ENCODE data around the gene RNF213. TPM values are rescaled to one million over a fixed set of nuclear protein-coding genes. Genes with fewer than 3 reads are reported as not detected.
"Not testable (repeated sequence)": the region's sequence is repeated elsewhere in the genome, so short reads cannot be mapped to it uniquely, and the experiment has no call there.

Gene RNF213
- total RNA-seq, 2 donors from 2014 or later, result 546 to 651 TPM

DNA sequence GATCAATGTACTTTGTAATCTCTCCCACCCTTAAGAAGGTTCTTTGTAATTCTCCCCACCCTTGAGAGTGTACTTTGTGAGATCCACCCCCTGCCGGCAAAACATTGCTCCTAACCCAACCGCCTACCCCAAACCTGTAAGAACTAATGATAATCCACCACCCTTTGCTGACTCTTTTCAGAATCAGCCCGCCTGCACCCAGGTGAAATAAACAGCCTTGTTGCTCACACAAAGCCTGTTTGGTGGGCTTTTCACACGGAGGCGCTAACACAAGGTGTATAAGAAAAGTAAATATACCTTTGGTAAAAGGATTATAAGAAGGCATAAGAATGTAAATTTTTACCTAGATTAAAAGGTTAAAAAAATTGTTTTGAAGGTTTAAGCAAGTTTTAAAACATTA lies 147.3 kb downstream of the RNF213 start:
- not testable (repeated sequence) for H3K4me3 Mint-ChIP-seq; H3K4me1 Mint-ChIP-seq (ENCODE audit: low read depth); ATAC-seq (replicated peaks in 1 of 2); H3K27ac Mint-ChIP-seq; DNase-seq; H3K27me3 Mint-ChIP-seq (ENCODE audit: low read depth); H3K9me3 Mint-ChIP-seq; H3K36me3 Mint-ChIP-seq (ENCODE audit: insufficient read depth in 2 of 2)

DNA sequence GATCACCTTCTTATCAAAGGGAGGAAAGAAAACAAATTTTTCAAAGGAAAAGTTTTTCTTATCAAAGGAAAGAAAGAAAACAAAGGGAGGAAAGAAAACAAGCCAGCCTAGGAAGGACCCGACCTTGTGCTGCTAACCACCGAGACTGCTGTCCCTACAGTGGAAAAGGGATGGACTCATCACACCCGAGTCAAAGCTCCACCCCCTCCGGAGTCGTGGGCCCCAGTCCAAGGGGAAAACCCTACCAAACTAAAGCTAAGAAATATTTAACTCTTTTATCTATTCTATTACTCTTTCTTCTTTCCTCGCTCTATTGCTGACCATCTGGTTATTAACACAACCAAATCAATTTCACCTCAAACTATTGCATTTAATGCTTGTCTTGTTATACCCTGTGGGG lies 148.2 kb downstream of the RNF213 start:
- no peaks in the 10 kb centered on the region for H3K9me3 Mint-ChIP-seq
- H3K4me1 Mint-ChIP-seq (ENCODE audit: low read depth), result peaks cover 7% of the 10 kb centered on the region
- H3K36me3 Mint-ChIP-seq (ENCODE audit: insufficient read depth in 2 of 2), result no peaks in the 10 kb centered on the region
- H3K4me3 Mint-ChIP-seq, result no peak overlapping the region
- H3K27ac Mint-ChIP-seq, result no peak overlapping the region
- no peak for ATAC-seq (replicated peaks in 1 of 2)
- peaks cover 18% of the 10 kb centered on the region for H3K27me3 Mint-ChIP-seq (ENCODE audit: low read depth)
- no peak for DNase-seq

DNA sequence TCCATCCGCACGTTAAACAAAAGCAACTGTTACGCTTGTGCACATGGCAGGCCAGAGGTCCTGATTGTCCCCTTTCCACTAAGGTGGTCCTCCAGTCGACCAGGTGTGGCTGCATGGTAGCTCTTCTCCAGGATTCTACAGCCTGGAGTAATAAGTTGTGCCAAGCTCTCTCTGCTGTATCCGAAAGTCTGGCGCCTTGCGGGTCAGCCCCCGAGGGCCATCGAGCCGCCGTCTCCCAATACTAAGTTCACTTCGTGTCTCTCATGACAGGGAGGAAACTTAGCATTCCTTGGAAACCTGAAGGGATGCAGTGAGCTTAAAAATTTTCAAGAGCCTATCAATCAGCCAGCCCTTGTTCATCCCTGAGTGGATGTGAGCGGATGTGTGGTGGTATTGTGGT lies 149.0 kb downstream of the RNF213 start:
- Mint-ChIP-seq H3K4me1 (ENCODE audit: low read depth) (peaks cover 11% of the 10 kb centered on the region), H3K4me3 (no peak overlapping the region), H3K36me3 (ENCODE audit: insufficient read depth in 2 of 2) (no peaks in the 10 kb centered on the region), H3K27me3 (ENCODE audit: low read depth) (peaks cover 25% of the 10 kb centered on the region), H3K27ac (no peak overlapping the region), H3K9me3 (no peaks in the 10 kb centered on the region)
- DNase-seq, result no peak
- ATAC-seq (replicated peaks in 1 of 2), result no peak

DNA sequence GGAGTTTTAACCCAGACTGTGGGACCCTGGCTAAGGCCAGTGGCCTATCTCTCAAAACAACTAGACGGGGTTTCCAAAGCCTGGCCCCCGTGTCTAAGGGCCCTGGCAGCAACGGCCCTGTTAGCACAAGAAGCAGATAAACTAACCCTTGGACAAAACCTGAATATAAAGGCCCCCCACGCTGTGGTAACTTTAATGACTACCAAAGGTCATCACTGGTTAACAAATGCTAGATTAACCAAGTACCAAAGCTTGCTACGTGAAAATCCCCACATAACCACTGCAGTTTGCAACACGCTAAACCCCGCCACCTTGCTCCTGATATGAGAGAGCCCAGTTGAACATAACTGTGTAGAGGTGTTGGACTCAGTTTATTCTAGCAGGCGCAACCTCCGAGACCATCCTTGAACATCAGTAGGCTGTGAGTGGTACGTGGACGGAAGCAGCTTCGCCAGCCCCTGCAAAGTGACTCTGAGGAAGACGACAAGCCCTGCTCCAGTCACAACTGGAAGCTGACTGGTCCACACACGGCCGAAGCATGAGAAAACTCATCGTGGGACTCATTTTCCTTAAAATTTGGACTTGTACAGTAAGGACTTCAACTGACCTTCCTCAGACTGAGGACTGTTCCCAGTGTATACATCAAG lies 149.9 kb downstream of the RNF213 start:
- H3K27ac Mint-ChIP-seq; H3K9me3 Mint-ChIP-seq; H3K36me3 Mint-ChIP-seq (ENCODE audit: insufficient read depth in 2 of 2); DNase-seq; H3K4me3 Mint-ChIP-seq; ATAC-seq (replicated peaks in 1 of 2): not testable (repeated sequence)
- Mint-ChIP-seq H3K4me1 (ENCODE audit: low read depth) (peaks cover 15% of the 10 kb centered on the region), H3K27me3 (ENCODE audit: low read depth) (peaks cover 25% of the 10 kb centered on the region)

DNA sequence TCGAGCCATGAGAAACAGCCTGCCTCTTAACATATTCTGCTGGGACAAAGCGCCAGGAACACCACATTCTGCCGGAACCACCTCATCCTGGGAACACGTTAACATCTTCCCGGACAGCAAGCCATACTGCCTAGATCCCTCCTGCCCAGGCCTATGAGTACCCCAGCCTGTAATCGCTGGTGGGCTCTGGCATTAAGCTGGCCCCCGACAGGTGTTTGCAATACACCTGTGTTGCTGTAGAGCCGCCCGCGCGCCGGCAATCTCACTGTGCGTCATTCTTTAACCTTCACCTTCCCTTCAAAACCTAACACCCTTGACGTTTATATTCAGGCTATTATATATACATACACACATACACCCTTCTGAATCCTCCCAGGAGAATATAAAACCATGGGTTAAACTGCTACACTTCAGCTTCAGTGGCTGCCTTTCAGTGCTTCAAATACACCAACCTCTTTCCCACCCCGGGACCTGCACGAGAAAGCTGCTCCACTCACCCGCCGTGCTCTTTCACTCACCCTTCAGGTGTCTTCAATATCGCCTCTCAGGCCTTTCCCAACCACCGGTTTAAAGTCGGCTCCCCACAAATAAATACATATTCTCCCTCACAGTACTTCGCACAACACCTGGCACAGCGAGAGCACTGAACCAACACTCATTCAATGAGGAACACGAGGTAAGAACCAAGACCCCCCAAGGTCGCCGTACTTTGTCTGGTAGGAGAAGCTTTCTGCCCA lies 153.3 kb downstream of the RNF213 start:
- Mint-ChIP-seq H3K4me3 (peak overlapping the region; percentile 89), H3K27me3 (ENCODE audit: low read depth) (peaks cover 25% of the 10 kb centered on the region), H3K9me3 (no peaks in the 10 kb centered on the region), H3K36me3 (ENCODE audit: insufficient read depth in 2 of 2) (no peaks in the 10 kb centered on the region), H3K27ac (no peak overlapping the region), H3K4me1 (ENCODE audit: low read depth) (peaks cover 37% of the 10 kb centered on the region)
- no peak for DNase-seq
- no peak for ATAC-seq (replicated peaks in 1 of 2)

DNA sequence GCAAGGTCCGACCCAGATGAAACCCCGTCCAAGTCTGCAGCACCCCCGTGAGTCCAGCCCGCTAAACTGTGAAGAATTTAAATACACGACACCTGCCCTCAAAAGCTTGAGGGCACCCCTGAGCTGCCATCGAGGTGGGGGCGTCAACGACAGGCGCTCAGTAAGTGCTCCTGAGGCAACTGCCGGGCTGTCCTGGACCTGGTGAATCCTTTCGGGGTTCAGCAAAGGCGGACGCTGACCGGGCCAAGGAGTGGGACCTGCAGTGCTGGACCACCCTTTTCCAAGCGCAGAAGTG lies 153.8 kb downstream of the RNF213 start:
- no peaks in the 10 kb centered on the region for H3K9me3 Mint-ChIP-seq
- no peak overlapping the region for H3K27ac Mint-ChIP-seq
- peaks cover 25% of the 10 kb centered on the region for H3K27me3 Mint-ChIP-seq (ENCODE audit: low read depth)
- H3K4me1 Mint-ChIP-seq (ENCODE audit: low read depth), result peaks cover 34% of the 10 kb centered on the region
- no peaks in the 10 kb centered on the region for H3K36me3 Mint-ChIP-seq (ENCODE audit: insufficient read depth in 2 of 2)
- DNase-seq (no peak), ATAC-seq (replicated peaks in 1 of 2) (peak; percentile 1 to 6)
- H3K4me3 Mint-ChIP-seq, result peak overlapping the region; percentile 89

DNA sequence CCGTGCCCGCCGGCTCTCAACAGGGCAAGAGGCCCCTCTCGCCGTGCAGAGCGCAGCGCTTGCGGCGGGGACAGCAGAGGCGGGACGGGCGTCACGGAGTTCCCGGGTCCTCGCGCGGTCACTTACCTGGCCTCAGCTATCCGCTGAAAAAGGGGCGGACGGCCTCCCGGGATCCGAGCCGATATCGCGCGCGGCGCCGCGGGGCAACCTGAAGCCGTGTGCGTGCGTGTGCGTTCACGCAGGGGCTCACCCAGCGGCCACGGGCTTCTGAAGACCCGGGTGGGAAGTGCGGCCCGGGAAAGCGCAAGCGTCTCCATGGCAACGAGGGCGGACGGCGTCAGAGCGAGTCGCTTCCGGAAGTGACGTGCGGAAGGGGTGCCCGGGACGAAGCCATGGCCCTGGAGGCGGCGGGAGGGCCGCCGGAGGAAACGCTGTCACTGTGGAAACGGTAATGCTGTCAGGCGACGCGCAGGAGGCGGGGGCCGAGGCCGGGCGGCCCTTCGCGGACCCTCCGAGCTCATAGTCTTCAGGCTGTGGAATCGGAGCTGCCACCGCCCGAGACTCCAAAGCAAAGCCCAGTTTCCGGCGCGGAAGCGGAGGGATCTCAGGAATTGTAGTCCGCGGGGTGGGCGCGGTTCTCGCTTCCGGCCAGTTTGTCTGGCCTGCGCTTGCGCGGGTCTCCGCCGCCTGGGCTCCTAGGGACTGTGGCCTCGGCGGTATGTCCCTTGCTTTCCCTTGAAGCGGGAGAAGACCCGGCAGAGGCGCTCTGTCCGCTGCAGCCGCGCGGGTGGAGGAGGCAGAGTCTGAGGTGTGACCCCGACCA lies 154.4 kb downstream of the RNF213 start, which contains the start of gene ENDOV:
ENDOV (plus strand) TSS at position 365 of the 823 bp plus-strand sequence; CDS start at position 393, 28 bp downstream.
- ATAC-seq (replicated peaks in 1 of 2) (peak; percentile 95 to 96), DNase-seq (peak; percentile 92 to 93)
- Mint-ChIP-seq H3K27ac (peak within 1 kb of the TSS; percentile 35), H3K27me3 (ENCODE audit: low read depth) (peaks cover 25% of the 10 kb centered on the region), H3K4me1 (ENCODE audit: low read depth) (peaks cover 40% of the 10 kb centered on the region), H3K9me3 (no peaks in the 10 kb centered on the region), H3K36me3 (ENCODE audit: insufficient read depth in 2 of 2) (no peaks in the 10 kb centered on the region), H3K4me3 (peak within 1 kb of the TSS; percentile 89)

DNA sequence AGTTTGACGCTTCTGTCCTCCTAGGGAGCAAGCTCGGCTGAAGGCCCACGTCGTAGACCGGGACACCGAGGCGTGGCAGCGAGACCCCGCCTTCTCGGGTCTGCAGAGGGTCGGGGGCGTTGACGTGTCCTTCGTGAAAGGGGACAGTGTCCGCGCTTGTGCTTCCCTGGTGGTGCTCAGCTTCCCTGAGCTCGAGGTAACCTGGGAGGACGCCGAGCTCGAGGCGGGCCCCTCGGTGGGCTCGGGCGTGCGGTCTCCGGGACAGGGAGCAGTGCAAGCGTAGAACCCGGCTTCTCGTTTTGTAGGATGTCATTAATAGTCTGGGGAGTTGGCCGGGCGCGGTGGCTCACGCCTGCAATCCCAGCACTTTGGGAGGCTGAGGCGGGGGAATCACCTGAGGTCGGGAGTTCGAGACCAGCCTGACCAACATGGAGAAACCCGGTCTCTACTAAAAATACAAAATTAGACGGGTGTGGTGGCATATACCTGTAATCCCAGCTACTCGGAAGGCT lies 155.0 kb downstream of the RNF213 start:
- H3K36me3 Mint-ChIP-seq (ENCODE audit: insufficient read depth in 2 of 2), result no peaks in the 10 kb centered on the region
- H3K4me1 Mint-ChIP-seq (ENCODE audit: low read depth), result peaks cover 43% of the 10 kb centered on the region
- no peak overlapping the region for H3K27ac Mint-ChIP-seq
- DNase-seq (no peak), ATAC-seq (replicated peaks in 1 of 2) (no peak)
- no peaks in the 10 kb centered on the region for H3K9me3 Mint-ChIP-seq
- H3K4me3 Mint-ChIP-seq, result peak overlapping the region; percentile 89
- peaks cover 25% of the 10 kb centered on the region for H3K27me3 Mint-ChIP-seq (ENCODE audit: low read depth)

DNA sequence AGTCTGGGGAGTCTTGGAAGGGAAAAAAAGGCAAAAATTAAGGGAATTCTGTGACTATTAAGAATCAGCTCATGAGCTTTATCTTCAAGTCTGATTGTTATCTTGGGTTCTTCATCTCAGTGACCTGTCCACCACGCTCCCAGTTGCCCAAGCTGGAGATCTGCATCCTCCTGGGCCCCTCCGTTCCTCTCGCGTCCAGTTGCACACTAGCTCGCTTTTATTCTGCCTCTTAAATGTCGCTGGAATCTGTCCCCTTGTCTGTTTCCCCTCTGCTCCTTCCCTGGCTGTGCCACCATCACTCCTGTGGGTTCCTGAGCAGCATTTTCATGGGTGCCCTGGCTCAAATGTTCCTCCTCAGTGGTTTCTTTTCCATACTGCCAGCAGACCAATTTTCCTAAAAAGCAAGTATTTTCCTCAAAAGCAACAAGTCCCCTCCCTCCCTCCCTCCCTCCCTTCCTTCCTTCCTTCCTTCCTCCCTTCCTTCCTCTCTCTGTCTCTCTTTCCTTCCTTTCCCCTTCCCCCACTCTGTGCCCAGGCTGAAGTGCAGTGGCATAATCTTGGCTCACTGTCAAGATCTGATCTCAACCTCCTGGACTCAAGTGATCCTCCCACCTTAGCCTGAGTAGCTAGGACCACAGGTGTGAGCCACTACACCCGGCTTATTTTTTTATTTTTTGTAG lies 155.7 kb downstream of the RNF213 start:
- Mint-ChIP-seq H3K4me1 (ENCODE audit: low read depth) (peaks cover 43% of the 10 kb centered on the region), H3K36me3 (ENCODE audit: insufficient read depth in 2 of 2) (no peaks in the 10 kb centered on the region), H3K27ac (no peak overlapping the region), H3K4me3 (peak overlapping the region; percentile 89), H3K9me3 (no peaks in the 10 kb centered on the region), H3K27me3 (ENCODE audit: low read depth) (peaks cover 25% of the 10 kb centered on the region)
- ATAC-seq (replicated peaks in 1 of 2) (no peak), DNase-seq (no peak)

DNA sequence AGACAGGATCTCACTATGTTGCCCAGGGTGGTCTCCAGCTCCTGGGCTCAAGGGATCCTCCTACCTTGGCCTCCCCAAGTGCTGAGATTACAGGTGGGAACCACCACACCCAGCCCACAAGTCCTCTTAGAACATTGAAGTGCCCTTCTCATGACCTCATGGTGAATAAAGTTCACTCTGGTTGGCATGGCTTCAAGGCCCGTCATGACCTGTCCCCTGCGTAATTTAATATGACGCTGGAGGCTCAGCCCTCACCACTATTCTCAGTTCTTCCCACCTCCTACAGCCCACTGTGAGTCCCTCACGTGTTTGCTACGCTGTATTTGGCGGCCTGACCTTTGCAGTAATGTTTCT lies 156.3 kb downstream of the RNF213 start:
- DNase-seq, result no peak
- no peaks in the 10 kb centered on the region for H3K9me3 Mint-ChIP-seq
- peak overlapping the region; percentile 89 for H3K4me3 Mint-ChIP-seq
- H3K27ac Mint-ChIP-seq, result peak overlapping the region; percentile 36
- ATAC-seq (replicated peaks in 1 of 2), result no peak
- H3K36me3 Mint-ChIP-seq (ENCODE audit: insufficient read depth in 2 of 2), result no peaks in the 10 kb centered on the region
- H3K27me3 Mint-ChIP-seq (ENCODE audit: low read depth), result peaks cover 25% of the 10 kb centered on the region
- peaks cover 43% of the 10 kb centered on the region for H3K4me1 Mint-ChIP-seq (ENCODE audit: low read depth)

DNA sequence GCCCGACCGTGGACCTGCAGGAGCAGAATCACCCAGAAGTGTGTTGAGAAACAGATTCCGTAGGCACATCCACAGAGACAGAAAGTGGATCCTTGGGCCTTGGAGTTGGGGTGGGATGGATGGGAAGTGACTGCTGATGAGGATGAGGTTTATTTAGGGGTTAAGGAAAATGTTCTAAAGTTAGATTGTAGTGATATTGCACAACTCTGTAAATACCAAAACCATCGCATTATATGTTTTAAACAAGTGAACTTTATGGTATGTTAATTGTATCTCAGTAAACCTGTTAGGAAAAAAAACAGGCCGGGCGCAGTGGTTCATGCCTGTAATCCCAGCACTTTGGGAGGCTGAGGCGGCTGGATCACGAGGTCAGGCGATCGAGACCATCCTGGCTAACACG lies 157.9 kb downstream of the RNF213 start:
- no peak overlapping the region for H3K4me3 Mint-ChIP-seq
- H3K9me3 Mint-ChIP-seq, result no peaks in the 10 kb centered on the region
- ATAC-seq (replicated peaks in 1 of 2), result no peak
- no peak for DNase-seq
- H3K4me1 Mint-ChIP-seq (ENCODE audit: low read depth), result peaks cover 43% of the 10 kb centered on the region
- peaks cover 10% of the 10 kb centered on the region for H3K27me3 Mint-ChIP-seq (ENCODE audit: low read depth)
- H3K27ac Mint-ChIP-seq, result no peak overlapping the region
- no peaks in the 10 kb centered on the region for H3K36me3 Mint-ChIP-seq (ENCODE audit: insufficient read depth in 2 of 2)

DNA sequence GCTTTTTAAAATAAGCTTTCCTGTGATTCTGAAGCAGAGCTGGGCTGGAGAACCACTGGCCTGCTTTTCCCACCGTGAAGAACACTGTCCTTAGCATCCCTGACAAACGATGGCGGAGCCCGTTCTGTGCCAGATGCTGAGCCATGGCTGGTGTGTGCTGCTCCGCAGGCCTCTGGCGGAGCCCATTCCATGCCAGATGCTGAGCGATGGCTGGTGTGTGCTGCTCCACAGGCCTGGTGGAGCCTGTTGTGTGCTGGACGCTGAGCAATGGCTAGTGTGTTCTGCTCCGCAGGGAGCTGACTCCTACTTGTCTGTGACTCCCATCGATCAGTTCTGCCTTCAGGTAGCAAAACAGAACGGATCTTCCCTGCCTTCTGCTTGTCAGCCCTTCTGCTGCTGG lies 158.6 kb downstream of the RNF213 start:
- peaks cover 4% of the 10 kb centered on the region for H3K27me3 Mint-ChIP-seq (ENCODE audit: low read depth)
- DNase-seq (no peak), ATAC-seq (replicated peaks in 1 of 2) (no peak)
- no peak overlapping the region for H3K4me3 Mint-ChIP-seq
- H3K4me1 Mint-ChIP-seq (ENCODE audit: low read depth), result peaks cover 43% of the 10 kb centered on the region
- no peak overlapping the region for H3K27ac Mint-ChIP-seq
- H3K9me3 Mint-ChIP-seq, result no peaks in the 10 kb centered on the region
- no peaks in the 10 kb centered on the region for H3K36me3 Mint-ChIP-seq (ENCODE audit: insufficient read depth in 2 of 2)

Data from activated T-cell treated with anti-CD3 and anti-CD28 coated beads, Interleukin-2, amount 50 U/mL, for 72 hours (primary cell).